ENCODE data around the gene CAMSAP2.

The CAMSAP2 gene, protein sequence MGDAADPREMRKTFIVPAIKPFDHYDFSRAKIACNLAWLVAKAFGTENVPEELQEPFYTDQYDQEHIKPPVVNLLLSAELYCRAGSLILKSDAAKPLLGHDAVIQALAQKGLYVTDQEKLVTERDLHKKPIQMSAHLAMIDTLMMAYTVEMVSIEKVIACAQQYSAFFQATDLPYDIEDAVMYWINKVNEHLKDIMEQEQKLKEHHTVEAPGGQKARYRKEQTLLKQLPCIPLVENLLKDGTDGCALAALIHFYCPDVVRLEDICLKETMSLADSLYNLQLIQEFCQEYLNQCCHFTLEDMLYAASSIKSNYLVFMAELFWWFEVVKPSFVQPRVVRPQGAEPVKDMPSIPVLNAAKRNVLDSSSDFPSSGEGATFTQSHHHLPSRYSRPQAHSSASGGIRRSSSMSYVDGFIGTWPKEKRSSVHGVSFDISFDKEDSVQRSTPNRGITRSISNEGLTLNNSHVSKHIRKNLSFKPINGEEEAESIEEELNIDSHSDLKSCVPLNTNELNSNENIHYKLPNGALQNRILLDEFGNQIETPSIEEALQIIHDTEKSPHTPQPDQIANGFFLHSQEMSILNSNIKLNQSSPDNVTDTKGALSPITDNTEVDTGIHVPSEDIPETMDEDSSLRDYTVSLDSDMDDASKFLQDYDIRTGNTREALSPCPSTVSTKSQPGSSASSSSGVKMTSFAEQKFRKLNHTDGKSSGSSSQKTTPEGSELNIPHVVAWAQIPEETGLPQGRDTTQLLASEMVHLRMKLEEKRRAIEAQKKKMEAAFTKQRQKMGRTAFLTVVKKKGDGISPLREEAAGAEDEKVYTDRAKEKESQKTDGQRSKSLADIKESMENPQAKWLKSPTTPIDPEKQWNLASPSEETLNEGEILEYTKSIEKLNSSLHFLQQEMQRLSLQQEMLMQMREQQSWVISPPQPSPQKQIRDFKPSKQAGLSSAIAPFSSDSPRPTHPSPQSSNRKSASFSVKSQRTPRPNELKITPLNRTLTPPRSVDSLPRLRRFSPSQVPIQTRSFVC (N-terminal part only)
- total RNA-seq = 6.5 to 12.4 (median 9.2) reads per million in 3 donors

DNA sequence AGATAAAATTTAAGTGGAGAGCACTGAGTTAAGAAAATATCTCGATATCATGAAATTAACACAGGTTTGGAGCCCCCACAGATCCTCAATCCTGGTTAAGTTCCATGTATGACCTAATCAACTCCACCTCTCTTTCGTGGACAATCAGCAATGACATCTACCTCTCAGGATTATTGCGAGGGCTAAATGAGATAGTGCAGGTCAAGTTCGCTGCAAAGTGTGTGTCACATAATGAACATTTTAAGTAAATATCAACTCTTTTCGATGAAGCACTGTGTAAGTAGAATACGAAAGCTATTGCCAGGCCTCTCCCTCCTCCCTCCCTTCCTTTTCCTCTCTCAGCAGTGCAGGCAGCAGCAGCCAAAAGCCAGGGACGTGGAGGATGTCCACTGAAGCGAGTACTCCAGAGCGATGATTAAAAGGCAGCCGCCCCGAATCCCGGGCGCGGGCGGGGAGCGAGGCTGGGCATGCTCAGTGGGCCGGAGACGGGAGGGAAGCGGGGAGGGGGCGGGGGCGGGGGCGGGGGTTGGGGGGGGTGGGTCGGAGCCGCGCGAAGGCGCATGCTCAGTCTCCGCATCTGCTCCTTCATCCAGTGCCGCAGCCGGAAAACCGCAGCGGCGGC, at the start of gene CAMSAP2:
CAMSAP2 (plus strand) TSS at position 567 of the 622 bp plus-strand sequence. CDS start 935 bp downstream, outside the sequence.
- no peaks in the 10 kb centered on the region for H3K27me3 ChIP-seq (replicated peaks; ENCODE audit: control insufficient read depth, insufficient read depth, low read length, poor library complexity, severe bottlenecking)
- no peaks in the 10 kb centered on the region for H3K9me3 ChIP-seq (ENCODE audit: control insufficient read depth, low read length)
- peak in 2 of 3 donors; percentile 59 to 63 for DNase-seq
- peak within 1 kb of the TSS; percentile 88 for H3K4me3 ChIP-seq (ENCODE audit: insufficient read depth, low read depth, low read length, poor library complexity, severe bottlenecking)
- H3K27ac ChIP-seq (ENCODE audit: insufficient read depth, low read length, poor library complexity, severe bottlenecking) = peak within 1 kb of the TSS; percentile 59
- H3K4me1 ChIP-seq (ENCODE audit: control insufficient read depth, insufficient read depth, low read length, poor library complexity, severe bottlenecking) = peaks cover 6% of the 10 kb centered on the region
- no peaks in the 10 kb centered on the region for H3K36me3 ChIP-seq (ENCODE audit: control insufficient read depth, insufficient read depth, low read length)

DNA sequence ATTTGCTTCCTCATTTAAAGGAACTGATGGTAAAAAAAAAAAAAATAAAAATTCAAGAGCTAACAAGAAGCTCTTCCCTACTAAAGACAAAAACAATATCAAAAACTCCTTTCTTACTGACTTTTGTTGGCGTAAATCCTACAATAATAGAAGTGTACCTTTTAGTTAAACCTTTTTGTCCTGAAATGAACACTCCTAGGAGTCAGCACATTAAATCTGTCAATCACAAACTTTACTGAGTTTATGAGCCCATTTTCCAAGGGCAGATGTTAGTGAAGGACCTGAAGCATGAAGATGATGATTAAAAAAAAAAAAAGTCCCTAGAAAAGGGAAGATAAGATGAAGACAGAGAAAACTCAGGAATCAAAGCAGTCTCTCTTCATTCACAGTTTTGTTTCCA, 46.4 kb upstream of the CAMSAP2 start:
- Histone ChIP-seq H3K4me3 (ENCODE audit: insufficient read depth, low read depth, low read length, poor library complexity, severe bottlenecking) (no peak overlapping the region), H3K4me1 (ENCODE audit: control insufficient read depth, insufficient read depth, low read length, poor library complexity, severe bottlenecking) (no peaks in the 10 kb centered on the region), H3K27ac (ENCODE audit: insufficient read depth, low read length, poor library complexity, severe bottlenecking) (no peak overlapping the region), H3K27me3 (replicated peaks; ENCODE audit: control insufficient read depth, insufficient read depth, low read length, poor library complexity, severe bottlenecking) (no peaks in the 10 kb centered on the region), H3K9me3 (ENCODE audit: control insufficient read depth, low read length) (no peaks in the 10 kb centered on the region), H3K36me3 (ENCODE audit: control insufficient read depth, insufficient read depth, low read length) (no peaks in the 10 kb centered on the region)
- no peak for DNase-seq

DNA sequence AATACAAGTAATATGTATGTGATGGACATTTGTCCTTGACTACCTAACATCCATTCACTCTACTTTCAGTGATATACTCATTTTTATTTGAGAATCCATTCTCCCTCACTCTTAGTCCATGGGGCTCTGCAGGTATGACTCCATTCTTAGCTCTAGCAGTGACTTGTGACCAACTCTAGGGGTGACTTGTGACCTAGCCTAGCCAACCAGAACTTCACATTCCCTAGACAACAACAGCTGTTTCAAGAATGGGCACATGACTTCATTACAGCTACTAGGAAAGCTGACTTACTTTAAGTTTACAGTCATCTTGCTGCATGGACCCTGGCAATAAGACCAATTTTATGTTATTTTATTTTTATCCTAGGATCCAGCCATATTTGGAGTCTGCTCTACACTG, 45.4 kb upstream of the CAMSAP2 start:
- Histone ChIP-seq H3K9me3 (ENCODE audit: control insufficient read depth, low read length) (no peaks in the 10 kb centered on the region), H3K27ac (ENCODE audit: insufficient read depth, low read length, poor library complexity, severe bottlenecking) (no peak overlapping the region), H3K36me3 (ENCODE audit: control insufficient read depth, insufficient read depth, low read length) (no peaks in the 10 kb centered on the region), H3K4me1 (ENCODE audit: control insufficient read depth, insufficient read depth, low read length, poor library complexity, severe bottlenecking) (no peaks in the 10 kb centered on the region), H3K4me3 (ENCODE audit: insufficient read depth, low read depth, low read length, poor library complexity, severe bottlenecking) (no peak overlapping the region), H3K27me3 (replicated peaks; ENCODE audit: control insufficient read depth, insufficient read depth, low read length, poor library complexity, severe bottlenecking) (no peaks in the 10 kb centered on the region)
- no peak for DNase-seq

DNA sequence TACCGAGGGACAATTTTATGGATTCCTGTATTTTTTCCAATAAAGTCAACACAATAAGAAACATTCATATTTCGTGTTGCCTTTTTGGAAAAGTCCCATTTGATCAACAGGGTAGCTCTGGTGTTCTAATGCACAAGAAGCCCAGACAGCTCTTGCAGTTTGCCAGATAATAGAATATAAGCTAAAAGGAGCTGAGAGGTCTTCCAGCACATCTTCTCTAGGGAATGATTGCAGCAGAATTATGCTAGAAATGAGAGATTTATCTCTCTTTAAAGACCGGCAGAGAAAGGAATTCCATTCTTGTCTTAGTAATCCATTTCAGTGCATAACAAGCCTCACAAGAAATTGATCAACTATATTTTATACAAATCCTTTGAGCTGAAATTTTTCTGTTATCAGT, 44.0 kb upstream of the CAMSAP2 start:
- no peaks in the 10 kb centered on the region for H3K9me3 ChIP-seq (ENCODE audit: control insufficient read depth, low read length)
- H3K36me3 ChIP-seq (ENCODE audit: control insufficient read depth, insufficient read depth, low read length) = no peaks in the 10 kb centered on the region
- H3K27ac ChIP-seq (ENCODE audit: insufficient read depth, low read length, poor library complexity, severe bottlenecking) = no peak overlapping the region
- no peak for DNase-seq
- no peak overlapping the region for H3K4me3 ChIP-seq (ENCODE audit: insufficient read depth, low read depth, low read length, poor library complexity, severe bottlenecking)
- no peaks in the 10 kb centered on the region for H3K27me3 ChIP-seq (replicated peaks; ENCODE audit: control insufficient read depth, insufficient read depth, low read length, poor library complexity, severe bottlenecking)
- H3K4me1 ChIP-seq (ENCODE audit: control insufficient read depth, insufficient read depth, low read length, poor library complexity, severe bottlenecking) = no peaks in the 10 kb centered on the region

DNA sequence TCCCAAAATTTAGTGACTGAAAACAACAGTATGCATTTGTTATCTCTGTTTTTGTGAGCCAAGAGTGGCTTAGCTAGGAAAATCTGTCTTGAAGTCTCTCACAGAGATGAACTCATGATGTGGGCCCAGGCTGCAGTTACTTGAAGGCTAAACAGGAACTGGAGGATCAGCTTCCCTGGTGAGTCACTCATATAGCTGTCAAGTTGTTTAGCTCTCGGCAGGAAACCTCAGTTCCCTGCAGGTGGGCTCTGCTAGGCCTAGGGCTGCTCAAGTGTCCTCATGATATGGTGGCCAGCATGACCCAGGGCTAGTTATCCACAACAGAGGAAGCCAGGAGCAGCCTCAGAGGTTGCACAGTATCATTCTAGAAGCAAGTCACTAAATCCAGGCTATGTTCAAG, 38.8 kb upstream of the CAMSAP2 start:
- no peak overlapping the region for H3K27ac ChIP-seq (ENCODE audit: insufficient read depth, low read length, poor library complexity, severe bottlenecking)
- no peaks in the 10 kb centered on the region for H3K9me3 ChIP-seq (ENCODE audit: control insufficient read depth, low read length)
- H3K27me3 ChIP-seq (replicated peaks; ENCODE audit: control insufficient read depth, insufficient read depth, low read length, poor library complexity, severe bottlenecking) = no peaks in the 10 kb centered on the region
- no peaks in the 10 kb centered on the region for H3K4me1 ChIP-seq (ENCODE audit: control insufficient read depth, insufficient read depth, low read length, poor library complexity, severe bottlenecking)
- no peaks in the 10 kb centered on the region for H3K36me3 ChIP-seq (ENCODE audit: control insufficient read depth, insufficient read depth, low read length)
- H3K4me3 ChIP-seq (ENCODE audit: insufficient read depth, low read depth, low read length, poor library complexity, severe bottlenecking) = no peak overlapping the region
- no peak for DNase-seq

DNA sequence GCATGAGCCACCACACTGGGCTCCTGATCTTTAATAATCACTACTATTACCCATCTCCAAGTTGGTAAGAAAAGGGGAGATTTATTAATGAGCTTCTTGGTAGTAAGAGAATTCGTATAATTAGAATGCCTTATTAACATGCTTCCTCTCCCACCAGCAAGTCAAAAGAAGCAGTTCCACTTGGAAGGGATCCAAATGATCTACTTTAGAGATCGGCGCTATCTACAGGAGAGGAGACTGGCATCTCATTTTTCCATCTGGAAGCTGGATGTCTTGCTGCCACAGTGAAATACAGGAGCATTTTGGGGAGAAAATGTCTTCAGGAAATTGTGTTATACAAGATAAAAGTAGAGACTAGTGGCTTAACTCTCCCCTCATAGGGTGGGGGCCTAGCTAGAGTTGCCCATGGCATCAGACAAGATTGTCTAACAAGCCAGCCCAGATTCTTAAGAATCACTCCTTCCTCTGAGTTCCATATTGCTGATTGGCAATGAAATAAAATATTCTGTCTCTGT, 33.6 kb upstream of the CAMSAP2 start:
- Histone ChIP-seq H3K27ac (ENCODE audit: insufficient read depth, low read length, poor library complexity, severe bottlenecking) (no peak overlapping the region), H3K4me1 (ENCODE audit: control insufficient read depth, insufficient read depth, low read length, poor library complexity, severe bottlenecking) (no peaks in the 10 kb centered on the region), H3K4me3 (ENCODE audit: insufficient read depth, low read depth, low read length, poor library complexity, severe bottlenecking) (no peak overlapping the region), H3K27me3 (replicated peaks; ENCODE audit: control insufficient read depth, insufficient read depth, low read length, poor library complexity, severe bottlenecking) (no peaks in the 10 kb centered on the region), H3K36me3 (ENCODE audit: control insufficient read depth, insufficient read depth, low read length) (no peaks in the 10 kb centered on the region), H3K9me3 (ENCODE audit: control insufficient read depth, low read length) (no peaks in the 10 kb centered on the region)
- no peak for DNase-seq

DNA sequence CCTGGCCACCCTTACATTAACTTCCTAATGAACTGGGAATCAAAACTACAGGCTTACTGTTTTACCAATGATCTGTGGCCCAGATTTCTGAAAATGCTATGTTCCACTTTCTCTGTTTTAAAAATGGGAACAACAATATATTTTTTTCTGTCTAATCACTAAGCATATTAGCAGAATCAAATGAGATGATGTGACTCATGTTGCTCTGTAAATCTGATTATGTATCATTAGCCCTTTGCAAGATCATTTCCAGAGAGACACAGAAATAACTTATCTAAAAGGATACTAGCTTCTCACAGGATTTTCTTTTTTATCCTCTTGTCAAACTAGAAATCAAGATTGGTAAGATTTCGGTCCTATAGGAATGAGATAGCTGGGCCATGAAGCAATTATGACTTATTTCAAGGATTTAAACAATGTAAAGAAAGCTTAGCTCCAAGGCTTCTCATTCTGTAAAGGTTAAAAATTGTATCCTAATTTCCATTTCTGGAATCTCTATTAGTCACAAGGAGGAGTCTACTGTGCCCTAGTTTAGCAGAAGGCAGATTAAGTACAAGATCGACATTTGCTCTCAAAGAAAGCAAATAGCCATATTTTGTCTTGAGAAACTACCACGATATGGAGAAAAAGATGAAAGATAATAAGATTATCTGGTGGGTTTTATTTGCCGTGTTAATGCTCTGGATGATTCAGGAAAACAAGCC, 32.4 kb upstream of the CAMSAP2 start:
- H3K9me3 ChIP-seq (ENCODE audit: control insufficient read depth, low read length) = no peaks in the 10 kb centered on the region
- H3K4me3 ChIP-seq (ENCODE audit: insufficient read depth, low read depth, low read length, poor library complexity, severe bottlenecking) = no peak overlapping the region
- H3K27me3 ChIP-seq (replicated peaks; ENCODE audit: control insufficient read depth, insufficient read depth, low read length, poor library complexity, severe bottlenecking) = no peaks in the 10 kb centered on the region
- DNase-seq = no peak
- no peaks in the 10 kb centered on the region for H3K4me1 ChIP-seq (ENCODE audit: control insufficient read depth, insufficient read depth, low read length, poor library complexity, severe bottlenecking)
- H3K36me3 ChIP-seq (ENCODE audit: control insufficient read depth, insufficient read depth, low read length) = no peaks in the 10 kb centered on the region
- no peak overlapping the region for H3K27ac ChIP-seq (ENCODE audit: insufficient read depth, low read length, poor library complexity, severe bottlenecking)

DNA sequence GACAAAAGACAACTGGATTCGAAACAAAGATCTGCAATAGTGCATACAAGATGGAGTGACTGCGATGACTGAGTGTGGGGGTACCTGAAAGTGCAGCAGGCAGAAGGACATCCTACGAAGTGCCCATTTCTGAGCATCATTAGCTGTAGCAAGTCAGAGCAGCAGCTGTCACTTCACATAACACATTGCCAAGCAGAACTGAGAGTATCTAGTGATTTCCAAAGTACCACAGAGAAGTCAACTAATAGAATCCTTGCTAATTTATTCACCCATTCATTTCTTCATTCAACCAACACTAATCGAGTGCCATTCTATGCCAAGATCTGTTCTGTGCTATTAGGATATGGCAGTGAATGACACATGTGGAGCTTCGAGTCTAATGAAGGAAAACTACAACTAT, 31.6 kb upstream of the CAMSAP2 start:
- Histone ChIP-seq H3K4me3 (ENCODE audit: insufficient read depth, low read depth, low read length, poor library complexity, severe bottlenecking) (no peak overlapping the region), H3K36me3 (ENCODE audit: control insufficient read depth, insufficient read depth, low read length) (no peaks in the 10 kb centered on the region), H3K27me3 (replicated peaks; ENCODE audit: control insufficient read depth, insufficient read depth, low read length, poor library complexity, severe bottlenecking) (no peaks in the 10 kb centered on the region), H3K27ac (ENCODE audit: insufficient read depth, low read length, poor library complexity, severe bottlenecking) (no peak overlapping the region), H3K9me3 (ENCODE audit: control insufficient read depth, low read length) (no peaks in the 10 kb centered on the region), H3K4me1 (ENCODE audit: control insufficient read depth, insufficient read depth, low read length, poor library complexity, severe bottlenecking) (no peaks in the 10 kb centered on the region)
- no peak for DNase-seq

DNA sequence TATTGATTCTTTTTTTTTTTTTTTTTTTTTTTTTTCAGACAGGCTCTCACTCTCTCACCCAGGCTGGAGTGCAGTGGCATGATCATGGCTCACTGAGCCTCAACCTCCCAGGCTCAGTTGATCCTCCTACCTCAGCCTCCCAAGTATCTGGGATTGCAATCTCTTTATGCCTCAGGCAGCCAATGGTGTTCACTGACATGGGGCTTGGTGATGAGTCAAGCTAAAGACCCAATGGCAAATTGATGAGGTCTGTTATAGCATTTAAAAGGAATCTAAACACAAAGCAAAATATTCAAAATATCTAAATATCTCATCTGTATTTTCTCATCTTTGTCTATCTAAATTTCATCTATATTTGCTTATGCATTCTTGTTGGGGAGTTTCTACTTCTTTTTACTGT, 30.5 kb upstream of the CAMSAP2 start:
- Histone ChIP-seq H3K27me3 (replicated peaks; ENCODE audit: control insufficient read depth, insufficient read depth, low read length, poor library complexity, severe bottlenecking) (no peaks in the 10 kb centered on the region), H3K36me3 (ENCODE audit: control insufficient read depth, insufficient read depth, low read length) (no peaks in the 10 kb centered on the region), H3K27ac (ENCODE audit: insufficient read depth, low read length, poor library complexity, severe bottlenecking) (no peak overlapping the region), H3K4me3 (ENCODE audit: insufficient read depth, low read depth, low read length, poor library complexity, severe bottlenecking) (no peak overlapping the region), H3K4me1 (ENCODE audit: control insufficient read depth, insufficient read depth, low read length, poor library complexity, severe bottlenecking) (no peaks in the 10 kb centered on the region), H3K9me3 (ENCODE audit: control insufficient read depth, low read length) (no peaks in the 10 kb centered on the region)
- no peak for DNase-seq
